HepG2 (cell line): Measurements from ENCODE around the gene ZNF324B. TPM values are rescaled to one million over a fixed set of nuclear protein-coding genes. Genes with fewer than 3 reads are reported as not detected.
A peak's percentile ranks its signal among the peaks of the same experiment; 100 is the strongest.

Experiments used
- HNF4A ChIP-seq: sonication (generic); formaldehyde crosslinking; IDR thresholded peaks from 2 replicates; pipeline ENCODE4 v1.4.0; 2020; ENCODE audit warnings: missing genetic modification reagents
- MEIS2 ChIP-seq: sonication (generic); formaldehyde crosslinking; IDR thresholded peaks from 2 replicates; pipeline ENCODE4 v1.9.0; 2021; ENCODE audit warnings: mild to moderate bottlenecking, missing genetic modification reagents
- PCBP2 ChIP-seq: fragments of 200-400 bp; formaldehyde crosslinking; optimal IDR thresholded peaks from 2 replicates; pipeline ENCODE3; 2018; ENCODE audit warnings: low read length, low read depth; ENCODE audit not compliant: poor library complexity, severe bottlenecking
- SMARCC2 ChIP-seq: fragments of 450-650 bp; IDR thresholded peaks from 2 replicates; pipeline ENCODE4 v1.6.1; 2017; ENCODE audit warnings: antibody characterized with exemption, mild to moderate bottlenecking
- polyA plus RNA-seq, 8 experiments: library from polyadenylated mRNA; depleted of rRNA in 3 of 8; stranded (reverse) in 7 of 8; unstranded in 1 of 8; fragments of >200 nt; fragmentation: Illumina TruSeq in 4 of 8; extraction: Trizol in 4 of 8; gene quantifications; 2 replicates each; pipeline versions ENCODE4 v1.2.1 to v1.2.3, GENCODE V29; 2011 to 2016; ENCODE audit warnings: low read depth in 4 of 8, missing spikeins in 1 of 8, mixed read lengths in 1 of 8; ENCODE audit not compliant: insufficient read depth in 1 of 8
- total RNA-seq, 5 experiments: library from RNA; depleted of rRNA; stranded (reverse); fragments of >200 nt; fragmentation: Illumina TruSeq; extraction: Trizol; gene quantifications; 2 replicates each; pipeline ENCODE4 v1.2.3, GENCODE V29; 2016; ENCODE audit warnings: low read depth in 1 of 5
- TF ChIP-seq, protein P1 (sequence below): sonication (generic); formaldehyde crosslinking; conservative IDR thresholded peaks from 2 replicates; pipeline ENCODE4 v1.5.0; 2020; ENCODE audit warnings: missing genetic modification reagents
- TF ChIP-seq, protein P2 (sequence below): IDR thresholded peaks from 2 replicates; pipeline ENCODE4 v1.6.1; 2018; ENCODE audit warnings: missing genetic modification reagents
- TF ChIP-seq, protein P3 (sequence below): sonication (generic); formaldehyde crosslinking; IDR thresholded peaks from one replicate; pipeline ENCODE4 v1.5.1; 2020; ENCODE audit warnings: mild to moderate bottlenecking, missing genetic modification reagents; ENCODE audit errors: not compliant biosample characterization
- TF ChIP-seq, protein P4 (sequence below): sonication (generic); formaldehyde crosslinking; IDR thresholded peaks from 2 replicates; pipeline ENCODE4 v1.5.0; 2020; ENCODE audit warnings: missing genetic modification reagents, mild to moderate bottlenecking, borderline replicate concordance
- TF ChIP-seq, protein P5 (sequence below): sonication (generic); formaldehyde crosslinking; IDR thresholded peaks from 2 replicates; pipeline ENCODE4 v1.4.0; 2020; ENCODE audit warnings: mild to moderate bottlenecking, missing genetic modification reagents
- TF ChIP-seq, protein P6 (sequence below): sonication (generic); formaldehyde crosslinking; IDR thresholded peaks from 2 replicates; pipeline ENCODE4 v1.8.1; 2023; ENCODE audit warnings: missing genetic modification reagents, inconsistent platforms, borderline replicate concordance
- TF ChIP-seq, protein P7 (sequence below): sonication (generic); formaldehyde crosslinking; IDR thresholded peaks from 2 replicates; pipeline ENCODE4 v1.5.1; 2020; ENCODE audit warnings: missing genetic modification reagents, mild to moderate bottlenecking, borderline replicate concordance

ZNF324B gene
- total and polyA plus RNA-seq, 2 of the 13 experiments (the other 11 are each of a cell fraction or from before 2014, with no cell fraction given): 0.53 to 3.0 TPM

DNA sequence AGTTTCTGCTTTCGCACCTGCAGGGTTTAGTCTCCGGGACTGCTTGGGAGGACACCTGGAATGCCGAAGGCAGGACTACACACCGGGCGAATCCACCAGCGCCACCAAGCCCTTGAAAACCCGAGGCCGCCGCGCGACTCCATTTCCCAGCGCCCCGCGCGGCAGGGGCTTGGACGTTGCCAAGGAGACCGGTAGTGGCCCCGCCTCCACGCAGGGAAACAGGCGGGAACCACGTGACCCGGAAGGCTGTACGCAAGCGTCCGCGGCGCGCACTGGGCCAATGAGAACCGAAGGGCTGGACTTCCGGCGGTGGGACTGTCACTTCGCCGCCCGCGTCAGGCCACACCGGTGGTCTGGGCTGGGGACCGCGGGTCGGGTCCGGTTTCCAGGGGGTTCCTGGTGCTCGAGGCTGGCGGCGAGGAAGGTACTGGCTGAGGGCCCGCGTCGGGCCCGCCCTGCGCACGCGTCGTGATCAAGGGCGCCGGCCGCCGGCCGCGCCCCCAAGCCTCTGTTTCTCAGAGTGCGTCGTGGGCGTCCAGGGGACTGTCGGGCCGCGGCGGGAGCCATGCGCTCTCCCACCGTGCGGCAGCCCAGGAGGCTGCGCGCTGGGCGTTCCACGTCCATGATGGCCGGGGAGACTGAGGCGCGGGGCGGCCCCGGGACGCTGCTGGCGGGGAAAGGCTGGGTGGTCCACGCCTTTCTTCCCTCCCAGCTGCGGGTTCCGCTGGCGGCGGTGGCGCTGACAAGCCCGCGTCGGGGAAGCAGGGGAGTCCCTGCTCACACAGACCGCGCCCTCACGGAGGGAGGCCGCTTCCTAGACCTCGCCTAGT, 15.6 kb downstream of the ZNF324B start, which contains the start of gene ZNF324 (continued):
- TF ChIP-seq, protein P1, sequence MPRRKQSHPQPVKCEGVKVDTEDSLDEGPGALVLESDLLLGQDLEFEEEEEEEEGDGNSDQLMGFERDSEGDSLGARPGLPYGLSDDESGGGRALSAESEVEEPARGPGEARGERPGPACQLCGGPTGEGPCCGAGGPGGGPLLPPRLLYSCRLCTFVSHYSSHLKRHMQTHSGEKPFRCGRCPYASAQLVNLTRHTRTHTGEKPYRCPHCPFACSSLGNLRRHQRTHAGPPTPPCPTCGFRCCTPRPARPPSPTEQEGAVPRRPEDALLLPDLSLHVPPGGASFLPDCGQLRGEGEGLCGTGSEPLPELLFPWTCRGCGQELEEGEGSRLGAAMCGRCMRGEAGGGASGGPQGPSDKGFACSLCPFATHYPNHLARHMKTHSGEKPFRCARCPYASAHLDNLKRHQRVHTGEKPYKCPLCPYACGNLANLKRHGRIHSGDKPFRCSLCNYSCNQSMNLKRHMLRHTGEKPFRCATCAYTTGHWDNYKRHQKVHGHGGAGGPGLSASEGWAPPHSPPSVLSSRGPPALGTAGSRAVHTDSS (CRISPR knock-in tag): no peak
- peak; percentile 23; the same call in 1 of the 2 replicates for TF ChIP-seq MEIS2 (CRISPR knock-in tag)
- TF ChIP-seq, protein P2, sequence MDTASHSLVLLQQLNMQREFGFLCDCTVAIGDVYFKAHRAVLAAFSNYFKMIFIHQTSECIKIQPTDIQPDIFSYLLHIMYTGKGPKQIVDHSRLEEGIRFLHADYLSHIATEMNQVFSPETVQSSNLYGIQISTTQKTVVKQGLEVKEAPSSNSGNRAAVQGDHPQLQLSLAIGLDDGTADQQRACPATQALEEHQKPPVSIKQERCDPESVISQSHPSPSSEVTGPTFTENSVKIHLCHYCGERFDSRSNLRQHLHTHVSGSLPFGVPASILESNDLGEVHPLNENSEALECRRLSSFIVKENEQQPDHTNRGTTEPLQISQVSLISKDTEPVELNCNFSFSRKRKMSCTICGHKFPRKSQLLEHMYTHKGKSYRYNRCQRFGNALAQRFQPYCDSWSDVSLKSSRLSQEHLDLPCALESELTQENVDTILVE (CRISPR knock-in tag): peak; percentile 39; the same call in 1 of the 2 replicates
- no peak for TF ChIP-seq SMARCC2
- no peak for TF ChIP-seq HNF4A (CRISPR knock-in tag)
- TF ChIP-seq, protein P3, sequence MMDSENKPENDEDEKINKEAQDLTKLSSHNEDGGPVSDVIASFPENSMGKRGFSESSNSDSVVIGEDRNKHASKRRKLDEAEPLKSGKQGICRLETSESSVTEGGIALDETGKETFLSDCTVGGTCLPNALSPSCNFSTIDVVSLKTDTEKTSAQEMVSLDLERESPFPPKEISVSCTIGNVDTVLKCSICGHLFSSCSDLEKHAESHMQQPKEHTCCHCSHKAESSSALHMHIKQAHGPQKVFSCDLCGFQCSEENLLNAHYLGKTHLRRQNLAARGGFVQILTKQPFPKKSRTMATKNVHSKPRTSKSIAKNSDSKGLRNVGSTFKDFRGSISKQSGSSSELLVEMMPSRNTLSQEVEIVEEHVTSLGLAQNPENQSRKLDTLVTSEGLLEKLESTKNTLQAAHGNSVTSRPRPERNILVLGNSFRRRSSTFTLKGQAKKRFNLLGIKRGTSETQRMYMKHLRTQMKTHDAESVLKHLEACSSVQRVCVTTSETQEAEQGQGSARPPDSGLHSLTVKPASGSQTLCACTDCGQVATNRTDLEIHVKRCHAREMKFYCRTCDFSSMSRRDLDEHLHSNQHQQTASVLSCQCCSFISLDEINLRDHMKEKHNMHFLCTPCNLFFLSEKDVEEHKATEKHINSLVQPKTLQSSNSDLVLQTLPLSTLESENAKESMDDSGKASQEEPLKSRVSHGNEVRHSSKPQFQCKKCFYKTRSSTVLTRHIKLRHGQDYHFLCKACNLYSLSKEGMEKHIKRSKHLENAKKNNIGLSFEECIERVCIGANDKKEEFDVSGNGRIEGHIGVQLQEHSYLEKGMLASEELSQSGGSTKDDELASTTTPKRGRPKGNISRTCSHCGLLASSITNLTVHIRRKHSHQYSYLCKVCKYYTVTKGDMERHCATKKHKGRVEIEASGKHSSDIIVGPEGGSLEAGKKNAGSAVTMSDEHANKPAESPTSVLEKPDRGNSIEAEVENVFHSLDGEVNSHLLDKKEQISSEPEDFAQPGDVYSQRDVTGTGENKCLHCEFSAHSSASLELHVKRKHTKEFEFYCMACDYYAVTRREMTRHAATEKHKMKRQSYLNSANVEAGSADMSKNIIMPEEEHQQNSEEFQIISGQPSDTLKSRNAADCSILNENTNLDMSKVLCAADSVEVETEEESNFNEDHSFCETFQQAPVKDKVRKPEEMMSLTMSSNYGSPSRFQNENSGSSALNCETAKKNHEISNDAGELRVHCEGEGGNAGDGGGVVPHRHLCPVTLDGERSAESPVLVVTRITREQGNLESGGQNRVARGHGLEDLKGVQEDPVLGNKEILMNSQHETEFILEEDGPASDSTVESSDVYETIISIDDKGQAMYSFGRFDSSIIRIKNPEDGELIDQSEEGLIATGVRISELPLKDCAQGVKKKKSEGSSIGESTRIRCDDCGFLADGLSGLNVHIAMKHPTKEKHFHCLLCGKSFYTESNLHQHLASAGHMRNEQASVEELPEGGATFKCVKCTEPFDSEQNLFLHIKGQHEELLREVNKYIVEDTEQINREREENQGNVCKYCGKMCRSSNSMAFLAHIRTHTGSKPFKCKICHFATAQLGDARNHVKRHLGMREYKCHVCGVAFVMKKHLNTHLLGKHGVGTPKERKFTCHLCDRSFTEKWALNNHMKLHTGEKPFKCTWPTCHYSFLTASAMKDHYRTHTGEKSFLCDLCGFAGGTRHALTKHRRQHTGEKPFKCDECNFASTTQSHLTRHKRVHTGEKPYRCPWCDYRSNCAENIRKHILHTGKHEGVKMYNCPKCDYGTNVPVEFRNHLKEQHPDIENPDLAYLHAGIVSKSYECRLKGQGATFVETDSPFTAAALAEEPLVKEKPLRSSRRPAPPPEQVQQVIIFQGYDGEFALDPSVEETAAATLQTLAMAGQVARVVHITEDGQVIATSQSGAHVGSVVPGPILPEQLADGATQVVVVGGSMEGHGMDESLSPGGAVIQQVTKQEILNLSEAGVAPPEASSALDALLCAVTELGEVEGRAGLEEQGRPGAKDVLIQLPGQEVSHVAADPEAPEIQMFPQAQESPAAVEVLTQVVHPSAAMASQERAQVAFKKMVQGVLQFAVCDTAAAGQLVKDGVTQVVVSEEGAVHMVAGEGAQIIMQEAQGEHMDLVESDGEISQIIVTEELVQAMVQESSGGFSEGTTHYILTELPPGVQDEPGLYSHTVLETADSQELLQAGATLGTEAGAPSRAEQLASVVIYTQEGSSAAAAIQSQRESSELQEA (CRISPR knock-in tag): no peak
- TF ChIP-seq, protein P4, sequence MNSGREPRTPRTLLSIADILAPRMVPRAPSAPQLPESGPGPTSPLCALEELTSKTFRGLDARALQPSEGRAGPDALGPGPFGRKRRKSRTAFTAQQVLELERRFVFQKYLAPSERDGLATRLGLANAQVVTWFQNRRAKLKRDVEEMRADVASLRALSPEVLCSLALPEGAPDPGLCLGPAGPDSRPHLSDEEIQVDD: no peak
- TF ChIP-seq, protein P5, sequence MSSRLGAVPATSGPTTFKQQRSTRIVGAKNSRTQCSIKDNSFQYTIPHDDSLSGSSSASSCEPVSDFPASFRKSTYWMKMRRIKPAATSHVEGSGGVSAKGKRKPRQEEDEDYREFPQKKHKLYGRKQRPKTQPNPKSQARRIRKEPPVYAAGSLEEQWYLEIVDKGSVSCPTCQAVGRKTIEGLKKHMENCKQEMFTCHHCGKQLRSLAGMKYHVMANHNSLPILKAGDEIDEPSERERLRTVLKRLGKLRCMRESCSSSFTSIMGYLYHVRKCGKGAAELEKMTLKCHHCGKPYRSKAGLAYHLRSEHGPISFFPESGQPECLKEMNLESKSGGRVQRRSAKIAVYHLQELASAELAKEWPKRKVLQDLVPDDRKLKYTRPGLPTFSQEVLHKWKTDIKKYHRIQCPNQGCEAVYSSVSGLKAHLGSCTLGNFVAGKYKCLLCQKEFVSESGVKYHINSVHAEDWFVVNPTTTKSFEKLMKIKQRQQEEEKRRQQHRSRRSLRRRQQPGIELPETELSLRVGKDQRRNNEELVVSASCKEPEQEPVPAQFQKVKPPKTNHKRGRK (CRISPR knock-in tag): no peak
- TF ChIP-seq, protein P6, sequence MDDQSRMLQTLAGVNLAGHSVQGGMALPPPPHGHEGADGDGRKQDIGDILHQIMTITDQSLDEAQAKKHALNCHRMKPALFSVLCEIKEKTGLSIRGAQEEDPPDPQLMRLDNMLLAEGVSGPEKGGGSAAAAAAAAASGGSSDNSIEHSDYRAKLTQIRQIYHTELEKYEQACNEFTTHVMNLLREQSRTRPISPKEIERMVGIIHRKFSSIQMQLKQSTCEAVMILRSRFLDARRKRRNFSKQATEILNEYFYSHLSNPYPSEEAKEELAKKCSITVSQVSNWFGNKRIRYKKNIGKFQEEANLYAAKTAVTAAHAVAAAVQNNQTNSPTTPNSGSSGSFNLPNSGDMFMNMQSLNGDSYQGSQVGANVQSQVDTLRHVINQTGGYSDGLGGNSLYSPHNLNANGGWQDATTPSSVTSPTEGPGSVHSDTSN: no peak
- TF ChIP-seq, protein P7, sequence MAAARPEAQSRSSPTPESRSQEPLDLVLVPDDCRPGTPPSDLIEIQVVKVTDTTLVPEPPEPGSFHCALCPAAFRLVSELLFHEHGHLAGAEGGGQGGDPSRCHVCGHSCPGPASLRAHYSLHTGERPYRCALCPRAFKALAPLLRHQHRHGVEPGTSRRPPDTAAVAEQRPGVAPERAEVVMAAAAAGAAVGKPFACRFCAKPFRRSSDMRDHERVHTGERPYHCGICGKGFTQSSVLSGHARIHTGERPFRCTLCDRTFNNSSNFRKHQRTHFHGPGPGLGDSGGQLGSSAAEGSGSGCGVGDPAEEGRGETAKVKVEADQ (CRISPR knock-in tag): no peak
- TF ChIP-seq PCBP2: no peak
